HEK293 (cell line): ENCODE results near the gene DCUN1D2.

Source experiments
- CTCF ChIA-PET: fragments of 350-600 bp; formaldehyde crosslinking; extraction: SDS; loops from one replicate; lab custom pipeline; 2021; ENCODE audit warnings: antibody characterized with exemption; lab: Yijun Ruan, JAX
- POLR2A ChIA-PET: fragments of 300-600 bp; formaldehyde crosslinking; extraction: SDS; loops from one replicate; lab custom pipeline; 2020; ENCODE audit warnings: antibody characterized with exemption, inconsistent platforms; lab: Yijun Ruan, JAX
- H3K27ac ChIP-seq: fragments of 200-500 bp; sonication (Bioruptor generic); 2 replicates; pipeline ENCODE4 v1.5.1; 2014; ENCODE audit warnings: low read depth, low read length, control low read depth, inconsistent platforms; ENCODE audit errors: extremely low read depth
- H3K36me3 ChIP-seq, 2 experiments: fragments of 200-500 bp in 1 of 2; sonication (Bioruptor generic) in 1 of 2; 1 replicate in 1 of 2; 2 replicates in 1 of 2; pipeline ENCODE4 v1.5.1; 2014 to 2017; ENCODE audit warnings: inconsistent platforms in 2 of 2, low read length in 2 of 2; ENCODE audit not compliant: control insufficient read depth in 2 of 2, insufficient read depth in 1 of 2
- H3K4me1 ChIP-seq: fragments of 200-500 bp; sonication (Bioruptor generic); 2 replicates; pipeline ENCODE4 v1.5.1; 2014; ENCODE audit warnings: mild to moderate bottlenecking, low read length, inconsistent platforms; ENCODE audit not compliant: control insufficient read depth, insufficient read depth
- H3K4me3 ChIP-seq: 2 replicates; pipeline ENCODE4 v1.5.1; 2011; ENCODE audit warnings: low read depth, mild to moderate bottlenecking, control low read depth, low read length, moderate library complexity
- H3K9me3 ChIP-seq: fragments of 200-500 bp; sonication (Bioruptor generic); 2 replicates; pipeline ENCODE4 v1.5.1; 2014; ENCODE audit warnings: low read depth, low read length, inconsistent platforms; ENCODE audit not compliant: control insufficient read depth, insufficient read depth
- HIC1 ChIP-seq: fragments of 450-650 bp; formaldehyde crosslinking; IDR thresholded peaks from 2 replicates; pipeline ENCODE4 v1.5.1; 2016; ENCODE audit warnings: missing biosample characterization, missing genetic modification characterization
- KLF8 ChIP-seq: fragments of 450-650 bp; formaldehyde crosslinking; IDR thresholded peaks from 2 replicates; pipeline ENCODE4 v1.5.1; 2016; ENCODE audit warnings: missing biosample characterization, missing genetic modification characterization
- PRDM4 ChIP-seq: fragments of 450-650 bp; formaldehyde crosslinking; IDR thresholded peaks from 2 replicates; pipeline ENCODE4 v1.5.1; 2017; ENCODE audit warnings: missing biosample characterization, missing genetic modification characterization
- REPIN1 ChIP-seq: fragments of 450-650 bp; formaldehyde crosslinking; IDR thresholded peaks from 2 replicates; pipeline ENCODE4 v1.5.1; 2017; ENCODE audit warnings: missing biosample characterization, missing genetic modification characterization, low read depth
- SALL2 ChIP-seq: fragments of 450-650 bp; formaldehyde crosslinking; IDR thresholded peaks from 2 replicates; pipeline ENCODE4 v1.5.0; 2017; ENCODE audit warnings: missing biosample characterization, mild to moderate bottlenecking, missing genetic modification characterization, borderline replicate concordance
- ZBTB49 ChIP-seq: fragments of 450-650 bp; formaldehyde crosslinking; IDR thresholded peaks from 2 replicates; pipeline ENCODE4 v1.5.1; 2016; ENCODE audit warnings: missing biosample characterization, missing genetic modification characterization, low read depth
- ZBTB6 ChIP-seq: fragments of 450-650 bp; formaldehyde crosslinking; IDR thresholded peaks from 2 replicates; pipeline ENCODE4 v1.5.1; 2017; ENCODE audit warnings: missing biosample characterization, missing genetic modification characterization
- ZFP3 ChIP-seq: fragments of 450-650 bp; formaldehyde crosslinking; IDR thresholded peaks from 2 replicates; pipeline ENCODE4 v1.5.1; 2016; ENCODE audit warnings: low read depth, missing biosample characterization, missing genetic modification characterization
- ZIC2 ChIP-seq: fragments of 450-650 bp; formaldehyde crosslinking; IDR thresholded peaks from 2 replicates; pipeline ENCODE4 v1.5.1; 2016; ENCODE audit warnings: missing biosample characterization, missing genetic modification characterization
- ZNF175 ChIP-seq: fragments of 450-650 bp; formaldehyde crosslinking; IDR thresholded peaks from 2 replicates; pipeline ENCODE4 v1.5.1; 2016; ENCODE audit warnings: missing biosample characterization, missing genetic modification characterization
- ZNF341 ChIP-seq: fragments of 450-650 bp; formaldehyde crosslinking; IDR thresholded peaks from 2 replicates; pipeline ENCODE4; 2016; ENCODE audit warnings: low read depth, missing biosample characterization, missing genetic modification characterization
- ZNF596 ChIP-seq: fragments of 450-650 bp; IDR thresholded peaks from 2 replicates; pipeline ENCODE4 v1.5.0; 2018; ENCODE audit warnings: missing biosample characterization, mild to moderate bottlenecking, missing genetic modification characterization, moderate library complexity
- ZNF600 ChIP-seq: fragments of 450-650 bp; formaldehyde crosslinking; IDR thresholded peaks from 2 replicates; pipeline ENCODE4 v1.5.1; 2016; ENCODE audit warnings: missing biosample characterization, missing genetic modification characterization

Gene DCUN1D2

GRCh38 chr13:113414335-113414734 is 76.2 kb downstream of the DCUN1D2 start (continued):
- TF ChIP-seq PRDM4 (tag by site-specific recombination), result no peak
- no peak for TF ChIP-seq ZBTB49 (tag by site-specific recombination)
- TF ChIP-seq SALL2, result no peak
- no peak for TF ChIP-seq KLF8

- CTCF ChIA-PET, result no interaction called here
- TF ChIP-seq ZNF596 (tag by site-specific recombination), result no peak
- TF ChIP-seq ZNF341, result peak; percentile 66
- no peak for TF ChIP-seq ZBTB6 (tag by site-specific recombination)
- no peaks in the 10 kb centered on the region for H3K9me3 ChIP-seq
- H3K27ac ChIP-seq, result no peak overlapping the region
- H3K4me3 ChIP-seq, result no peak overlapping the region
- H3K36me3 ChIP-seq, result no peaks in the 10 kb centered on the region
- H3K4me1 ChIP-seq, result no peaks in the 10 kb centered on the region
- POLR2A ChIA-PET, result no interaction called here
Measured at GRCh38 chr13:113413898-113414282, 76.6 kb downstream of the DCUN1D2 start.

GRCh38 chr13:113413178-113413897 is 77.2 kb downstream of the DCUN1D2 start:
- CTCF ChIA-PET, result interaction anchor here (0.9 kb wide), 1 partner anchor 39 kb away, joined by 3 read pairs; no protein-coding TSS in a partner anchor
- H3K36me3 ChIP-seq, result no peaks in the 10 kb centered on the region
- H3K9me3 ChIP-seq, result no peaks in the 10 kb centered on the region
- TF ChIP-seq ZIC2 (tag by site-specific recombination) (peak; percentile 78), HIC1 (tag by site-specific recombination) (0 out of 2 replicates have a peak, but pooled peaks have one; percentile 14), ZNF175 (tag by site-specific recombination) (no peak), REPIN1 (tag by site-specific recombination) (no peak), ZFP3 (tag by site-specific recombination) (peak; percentile 91), ZNF600 (tag by site-specific recombination) (no peak)
- no peak overlapping the region for H3K27ac ChIP-seq
- no peaks in the 10 kb centered on the region for H3K4me1 ChIP-seq
- no peak overlapping the region for H3K4me3 ChIP-seq
- POLR2A ChIA-PET, result no interaction called here
